ENCODE results near the gene CTNND2.

Gene CTNND2

DNA sequence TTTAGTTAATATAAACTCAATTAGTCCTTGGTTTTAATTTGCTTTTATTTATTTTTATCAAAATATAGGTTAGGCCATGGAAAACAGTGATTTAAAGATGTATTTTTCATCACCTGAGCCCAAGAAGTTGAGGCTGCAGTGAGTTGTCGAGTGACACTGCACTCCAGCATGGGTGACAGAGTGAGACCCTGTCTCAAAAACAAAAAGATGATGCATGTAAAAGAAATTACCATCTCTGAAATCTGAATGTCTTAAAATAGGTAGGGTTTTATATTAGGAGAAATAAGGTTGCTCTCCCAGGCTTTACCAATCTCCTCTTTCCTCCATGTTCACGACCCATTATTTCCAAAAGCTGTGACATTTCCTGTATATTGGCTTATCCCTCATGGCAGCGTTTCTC, 980.9 kb downstream of the CTNND2 start:
- DNase-seq (ENCODE audit: low read depth, low spot score), result no peak
- H3K27ac ChIP-seq, result no peak overlapping the region

Data from epithelial cell of prostate (primary cell).